Osteoblast (primary cell): ENCODE data around the gene TADA2A. TPM values are rescaled to one million over a fixed set of nuclear protein-coding genes. Genes with fewer than 3 reads are reported as not detected.
A peak's percentile ranks its signal among the peaks of the same experiment; 100 is the strongest.
"Not testable (repeated sequence)": the region's sequence is repeated elsewhere in the genome, so short reads cannot be mapped to it uniquely, and the experiment has no call there.

Experiments used
- DNase-seq: peaks from one replicate; pipeline ENCODE4 v3.0.0; 2011; ENCODE audit warnings: low spot score, mixed read lengths; ENCODE audit not compliant: insufficient read length; ENCODE audit errors: missing footprints
- H2AFZ ChIP-seq: 2 replicates; pipeline ENCODE4 v1.6.0; 2011; ENCODE audit warnings: mild to moderate bottlenecking, low read length
- H3K27ac ChIP-seq: 2 replicates; pipeline ENCODE4 v1.5.1; 2011; ENCODE audit warnings: mild to moderate bottlenecking, low read depth, low read length, moderate library complexity
- H3K27me3 ChIP-seq: 2 replicates; pipeline ENCODE4 v1.6.0; 2012; ENCODE audit warnings: mild to moderate bottlenecking, control low read depth, inconsistent platforms, low read length, moderate library complexity; ENCODE audit not compliant: insufficient read depth
- H3K36me3 ChIP-seq: 2 replicates; pipeline ENCODE4 v1.5.1; 2011; ENCODE audit warnings: mild to moderate bottlenecking, low read length, control low read depth, moderate library complexity; ENCODE audit not compliant: insufficient read depth
- H3K4me1 ChIP-seq: 2 replicates; pipeline ENCODE4 v1.5.1; 2011; ENCODE audit warnings: mild to moderate bottlenecking, low read length, control low read depth, moderate library complexity; ENCODE audit not compliant: insufficient read depth
- H3K4me2 ChIP-seq: 2 replicates; pipeline ENCODE4 v1.6.0; 2011; ENCODE audit warnings: mild to moderate bottlenecking, low read length; ENCODE audit not compliant: insufficient read depth
- H3K4me3 ChIP-seq: fragments of 200-600 bp; sonication (generic); 3 replicates; pipeline ENCODE4 v1.5.1; 2012; ENCODE audit warnings: mild to moderate bottlenecking, low read length, inconsistent platforms; ENCODE audit not compliant: insufficient read depth
- H3K79me2 ChIP-seq: 2 replicates; pipeline ENCODE4 v1.6.0; 2012; ENCODE audit warnings: mild to moderate bottlenecking, low read length, control low read depth, inconsistent platforms; ENCODE audit not compliant: insufficient read depth
- H3K9me3 ChIP-seq: 2 replicates; pipeline ENCODE4 v1.5.1; 2011; ENCODE audit warnings: low read depth, low read length, control low read depth
- H4K20me1 ChIP-seq: 2 replicates; pipeline ENCODE4 v1.6.0; 2012; ENCODE audit warnings: mild to moderate bottlenecking, low read length, control low read depth; ENCODE audit not compliant: insufficient read depth
- total RNA-seq: library from RNA; depleted of rRNA; stranded (reverse); fragments of >200 nt; gene quantifications from 2 replicates; pipeline ENCODE4 v1.2.3, GENCODE V29; 2012
- TF ChIP-seq, protein P1 (sequence below): IDR thresholded peaks from 2 replicates; pipeline ENCODE4 v1.5.1; 2011; ENCODE audit warnings: mild to moderate bottlenecking, low read depth, low read length, moderate library complexity; ENCODE audit errors: extremely low read depth

Gene TADA2A
- total RNA-seq, 1 donor: 21.4 TPM

DNA sequence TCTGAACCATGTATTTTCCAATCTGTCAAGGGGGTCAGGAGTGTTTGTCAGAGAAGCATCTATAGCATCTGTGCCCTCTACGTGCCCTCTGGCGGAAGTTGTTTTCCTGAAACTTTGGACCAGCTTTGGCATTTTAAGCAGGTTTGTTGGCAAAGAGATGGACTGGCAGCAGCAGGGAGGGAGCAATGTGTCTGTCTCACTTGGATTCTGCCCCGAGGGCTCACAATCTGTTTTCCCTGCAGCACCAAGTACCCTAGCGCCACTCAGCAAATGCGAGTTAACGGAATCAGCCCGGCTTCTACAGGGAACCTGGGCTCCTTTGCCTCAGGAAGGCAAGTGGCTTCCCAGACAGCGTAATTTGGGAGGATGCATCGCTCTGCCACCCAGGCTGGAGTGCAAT is 100.4 kb downstream of the TADA2A start:
- H3K9me3 ChIP-seq: no peaks in the 10 kb centered on the region
- H3K36me3 ChIP-seq: peaks cover 35% of the 10 kb centered on the region
- peaks cover 92% of the 10 kb centered on the region for H3K79me2 ChIP-seq
- TF ChIP-seq, protein P1, sequence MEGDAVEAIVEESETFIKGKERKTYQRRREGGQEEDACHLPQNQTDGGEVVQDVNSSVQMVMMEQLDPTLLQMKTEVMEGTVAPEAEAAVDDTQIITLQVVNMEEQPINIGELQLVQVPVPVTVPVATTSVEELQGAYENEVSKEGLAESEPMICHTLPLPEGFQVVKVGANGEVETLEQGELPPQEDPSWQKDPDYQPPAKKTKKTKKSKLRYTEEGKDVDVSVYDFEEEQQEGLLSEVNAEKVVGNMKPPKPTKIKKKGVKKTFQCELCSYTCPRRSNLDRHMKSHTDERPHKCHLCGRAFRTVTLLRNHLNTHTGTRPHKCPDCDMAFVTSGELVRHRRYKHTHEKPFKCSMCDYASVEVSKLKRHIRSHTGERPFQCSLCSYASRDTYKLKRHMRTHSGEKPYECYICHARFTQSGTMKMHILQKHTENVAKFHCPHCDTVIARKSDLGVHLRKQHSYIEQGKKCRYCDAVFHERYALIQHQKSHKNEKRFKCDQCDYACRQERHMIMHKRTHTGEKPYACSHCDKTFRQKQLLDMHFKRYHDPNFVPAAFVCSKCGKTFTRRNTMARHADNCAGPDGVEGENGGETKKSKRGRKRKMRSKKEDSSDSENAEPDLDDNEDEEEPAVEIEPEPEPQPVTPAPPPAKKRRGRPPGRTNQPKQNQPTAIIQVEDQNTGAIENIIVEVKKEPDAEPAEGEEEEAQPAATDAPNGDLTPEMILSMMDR: no peak
- H3K27ac ChIP-seq: no peak overlapping the region
- H3K4me2 ChIP-seq: peak overlapping the region; percentile 39
- H3K4me1 ChIP-seq: no peaks in the 10 kb centered on the region
- H4K20me1 ChIP-seq: peaks cover 60% of the 10 kb centered on the region
- DNase-seq: no peak
- H3K27me3 ChIP-seq: no peaks in the 10 kb centered on the region
- H3K4me3 ChIP-seq: no peak overlapping the region
- H2AFZ ChIP-seq: no peak overlapping the region

DNA sequence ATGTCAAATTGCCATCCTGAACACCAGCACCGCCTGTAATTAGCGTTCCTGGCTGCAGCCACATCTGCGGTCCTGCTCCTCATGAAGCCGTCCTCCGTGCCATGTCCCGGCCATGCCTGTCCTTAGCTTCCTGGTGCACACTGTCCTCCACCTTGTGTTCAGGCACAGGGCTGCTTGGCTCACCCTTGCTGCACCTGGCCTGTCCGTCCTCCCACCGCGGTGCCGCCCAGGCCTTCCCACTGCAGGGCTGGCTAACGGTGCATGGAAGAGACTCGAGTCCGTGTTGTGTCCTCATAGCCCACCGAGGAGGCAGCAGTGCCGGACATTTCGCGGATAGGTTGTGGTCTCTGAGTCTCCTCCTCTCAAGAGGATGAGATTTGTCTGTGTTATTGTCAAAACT is 103.4 kb downstream of the TADA2A start:
- H2AFZ ChIP-seq: no peak overlapping the region
- no peak overlapping the region for H3K27ac ChIP-seq
- peaks cover 54% of the 10 kb centered on the region for H4K20me1 ChIP-seq
- no peak overlapping the region for H3K4me2 ChIP-seq
- H3K36me3 ChIP-seq: peaks cover 55% of the 10 kb centered on the region
- DNase-seq: peak; percentile 38
- H3K4me3 ChIP-seq: no peak overlapping the region
- H3K79me2 ChIP-seq: peaks cover 86% of the 10 kb centered on the region
- no peaks in the 10 kb centered on the region for H3K27me3 ChIP-seq
- no peaks in the 10 kb centered on the region for H3K4me1 ChIP-seq
- H3K9me3 ChIP-seq: no peaks in the 10 kb centered on the region
- TF ChIP-seq, protein P1: no peak

DNA sequence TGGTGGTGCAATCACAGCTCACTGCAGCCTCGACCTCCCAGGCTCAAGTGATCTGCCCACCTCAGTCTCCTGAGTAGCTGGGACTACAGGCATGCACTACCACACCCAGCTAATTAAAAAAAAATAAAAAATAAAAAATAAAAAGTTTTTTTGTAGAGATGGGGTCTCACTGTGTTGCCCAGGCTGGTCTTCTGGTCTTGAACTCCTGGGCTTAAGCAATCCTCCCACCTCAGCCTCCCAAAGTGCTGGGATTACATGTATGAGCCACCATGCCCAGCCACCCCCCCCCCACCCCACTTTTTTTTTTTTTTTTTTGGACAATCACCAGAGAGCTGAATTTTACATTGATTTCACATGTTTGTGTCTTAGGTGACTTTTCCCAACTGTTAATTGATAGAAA is 105.0 kb downstream of the TADA2A start:
- H3K4me1 ChIP-seq, DNase-seq, H3K27me3 ChIP-seq, H3K4me2 ChIP-seq, H3K27ac ChIP-seq, H2AFZ ChIP-seq, H3K4me3 ChIP-seq, H3K9me3 ChIP-seq: not testable (repeated sequence)
- peaks cover 47% of the 10 kb centered on the region for H4K20me1 ChIP-seq
- H3K36me3 ChIP-seq: peaks cover 63% of the 10 kb centered on the region
- peaks cover 71% of the 10 kb centered on the region for H3K79me2 ChIP-seq

DNA sequence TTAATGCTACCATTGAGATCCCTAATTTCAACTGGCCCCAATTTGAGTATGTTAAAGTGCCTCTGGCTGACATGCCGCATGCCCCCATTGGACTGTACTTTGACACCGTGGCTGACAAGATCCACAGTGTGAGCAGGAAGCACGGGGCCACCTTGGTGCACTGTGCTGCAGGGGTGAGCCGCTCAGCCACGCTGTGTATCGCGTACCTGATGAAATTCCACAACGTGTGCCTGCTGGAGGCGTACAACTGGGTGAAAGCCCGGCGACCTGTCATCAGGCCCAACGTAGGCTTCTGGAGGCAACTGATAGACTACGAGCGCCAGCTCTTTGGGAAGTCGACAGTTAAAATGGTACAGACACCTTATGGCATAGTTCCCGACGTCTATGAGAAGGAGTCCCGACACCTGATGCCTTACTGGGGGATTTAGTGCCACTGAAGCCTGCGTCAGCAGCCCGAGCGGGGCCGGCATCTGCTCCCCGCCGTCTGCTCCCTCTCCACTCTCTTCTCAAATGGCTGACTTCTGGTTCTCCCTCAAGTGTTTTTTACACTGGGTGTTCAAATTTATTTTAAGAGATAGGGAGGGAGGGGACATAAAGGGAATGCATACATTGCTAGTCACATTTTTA is 105.9 kb downstream of the TADA2A start:
- Histone ChIP-seq H3K4me1 (peaks cover 9% of the 10 kb centered on the region), H2AFZ (no peak overlapping the region), H3K9me3 (no peaks in the 10 kb centered on the region), H3K27ac (no peak overlapping the region), H3K4me3 (no peak overlapping the region), H3K4me2 (no peak overlapping the region), H3K36me3 (peaks cover 70% of the 10 kb centered on the region), H3K27me3 (no peaks in the 10 kb centered on the region), H3K79me2 (peaks cover 61% of the 10 kb centered on the region), H4K20me1 (peaks cover 38% of the 10 kb centered on the region)
- no peak for DNase-seq
- TF ChIP-seq, protein P1: no peak
